GM18907 (cell line): ENCODE measurements around the gene MTA3.

Experiments
- ATAC-seq: cut with Tn5 transposase; IDR thresholded peaks from one replicate; pipeline ENCODE4 v1.9.1; 2021; ENCODE audit warnings: mild to moderate bottlenecking, moderate library complexity; ENCODE audit not compliant: unreplicated experiment

MTA3 gene

GRCh38 chr2:42799881-42800280 is 231.4 kb downstream of the MTA3 start:
- no peak for ATAC-seq

DNA sequence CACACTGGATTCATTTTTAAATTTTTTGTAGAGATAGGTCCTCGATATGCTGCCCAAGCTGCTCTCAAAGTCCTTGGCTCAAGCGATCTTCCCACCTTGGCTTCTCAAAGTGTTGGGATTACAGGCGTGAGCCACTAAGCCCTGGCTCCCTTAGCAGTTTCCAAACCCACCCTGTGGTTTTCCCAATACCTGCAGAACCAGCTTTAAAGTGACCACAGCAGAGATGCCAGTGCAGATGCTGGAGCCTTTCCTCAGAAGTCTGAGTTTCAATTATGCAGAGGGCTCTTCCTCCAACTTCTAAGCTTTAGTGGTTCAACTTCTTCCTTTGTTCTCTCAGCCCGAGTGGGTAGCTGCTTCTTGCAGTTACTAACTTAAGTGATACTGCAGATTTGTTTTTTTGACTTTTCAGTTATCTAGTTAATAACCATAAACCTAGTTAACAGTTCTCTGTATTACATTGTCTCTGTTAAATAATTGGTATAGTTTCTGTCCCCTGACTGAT is 232.1 kb downstream of the MTA3 start:
- ATAC-seq, result no peak

DNA sequence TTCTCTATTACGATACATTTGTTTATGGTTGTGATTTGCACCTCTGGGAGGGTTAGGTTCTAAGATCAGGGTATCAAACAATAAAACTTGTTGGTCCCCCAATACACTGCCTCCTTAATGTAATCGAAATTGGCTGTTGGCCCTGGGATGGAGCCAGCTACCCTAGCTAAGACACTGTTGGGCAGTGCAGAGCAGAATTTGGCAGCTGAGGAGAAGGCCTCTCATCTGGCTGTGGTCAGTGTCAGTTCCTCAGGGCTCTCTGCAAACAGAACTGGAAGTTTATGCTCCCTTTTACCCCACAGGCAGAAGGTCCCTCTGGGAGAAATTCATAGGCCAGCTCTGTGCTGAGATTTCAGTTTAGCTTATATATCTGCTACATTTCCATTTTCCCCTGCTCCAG is 232.5 kb downstream of the MTA3 start:
- no peak for ATAC-seq

GRCh38 chr2:42801381-42801780 is 232.9 kb downstream of the MTA3 start:
- no peak for ATAC-seq

DNA sequence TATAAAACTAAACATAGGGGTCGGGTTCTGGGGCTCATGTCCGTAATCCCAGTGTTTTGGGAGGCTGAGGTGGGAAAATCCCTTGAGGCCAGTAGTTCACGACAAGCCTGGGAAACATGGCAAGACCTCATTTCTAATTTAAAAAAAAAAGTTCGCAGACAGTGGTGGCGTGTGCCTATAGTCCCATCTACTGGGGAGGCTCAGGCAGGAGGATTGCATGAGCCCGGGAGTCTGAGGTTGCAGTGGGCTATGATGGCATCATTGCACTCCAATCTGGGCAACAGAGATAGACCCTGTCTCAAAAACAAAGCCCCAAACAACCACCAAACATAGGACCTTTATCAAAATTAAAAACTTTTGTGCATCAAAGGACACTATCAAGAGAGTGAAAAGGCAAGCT is 233.7 kb downstream of the MTA3 start:
- no peak for ATAC-seq

GRCh38 chr2:42804338-42804737 is 235.9 kb downstream of the MTA3 start:
- no peak for ATAC-seq

DNA sequence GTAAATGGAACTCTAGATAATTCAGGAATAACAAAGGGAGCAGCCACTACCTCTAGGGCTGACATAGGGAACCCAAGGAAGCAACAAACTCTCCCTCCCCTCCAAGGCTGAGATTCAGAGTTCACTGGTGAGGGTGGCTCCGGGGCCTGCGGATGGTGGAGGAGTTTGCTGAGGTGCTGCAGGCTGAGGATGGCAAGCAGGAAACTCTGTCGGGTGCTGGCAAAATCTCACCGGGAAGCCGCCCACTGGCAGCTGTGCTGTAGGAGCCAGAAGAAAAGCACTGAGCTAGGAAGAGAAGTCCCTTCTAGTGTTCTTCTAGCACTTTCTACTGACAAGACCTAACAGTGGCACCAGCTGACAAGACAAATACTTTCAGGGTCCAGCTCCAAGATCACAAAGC is 236.5 kb downstream of the MTA3 start:
- ATAC-seq, result no peak
